BJ (cell line): Measurements from ENCODE around the gene TNFRSF9. TPM values are rescaled to one million over a fixed set of nuclear protein-coding genes. Genes with fewer than 3 reads are reported as not detected.

Experiments
- CTCF ChIA-PET: fragments of 350-600 bp; formaldehyde crosslinking; extraction: SDS; loops from one replicate; lab custom pipeline; 2021; ENCODE audit warnings: antibody characterized with exemption, inconsistent platforms; lab: Yijun Ruan, JAX
- POLR2A ChIA-PET: fragments of 300-600 bp; sonication (Branson Sonifier 250); formaldehyde crosslinking; extraction: SDS; loops from one replicate; lab custom pipeline; 2021; ENCODE audit warnings: antibody characterized with exemption; lab: Charles Lee
- DNase-seq: peaks from one replicate; pipeline ENCODE4 v3.0.0-alpha.2; 2011; ENCODE audit warnings: low read depth
- H3K27me3 ChIP-seq: 2 replicates; pipeline ENCODE4 v1.6.0; 2011; ENCODE audit warnings: low read length; ENCODE audit not compliant: control insufficient read depth, insufficient read depth
- H3K36me3 ChIP-seq: 2 replicates; pipeline ENCODE4 v1.5.1; 2011; ENCODE audit warnings: low read length; ENCODE audit not compliant: control insufficient read depth, insufficient read depth
- H3K4me3 ChIP-seq: 2 replicates; pipeline ENCODE4 v1.5.1; 2011; ENCODE audit warnings: low read depth, mild to moderate bottlenecking, control low read depth, low read length
- polyA plus RNA-seq: library from polyadenylated mRNA; depleted of rRNA; stranded (reverse); fragments of >200 nt; gene quantifications from 2 replicates; pipeline ENCODE4 v1.2.3, GENCODE V29; 2011
- TF ChIP-seq, protein P1 (sequence below): IDR thresholded peaks from 2 replicates; pipeline ENCODE4 v1.5.1; 2011; ENCODE audit warnings: low read depth, mild to moderate bottlenecking, control low read depth, inconsistent platforms, low read length, moderate library complexity; ENCODE audit not compliant: insufficient read depth

The TNFRSF9 gene
- polyA plus RNA-seq, 1 experiment = not detected

DNA sequence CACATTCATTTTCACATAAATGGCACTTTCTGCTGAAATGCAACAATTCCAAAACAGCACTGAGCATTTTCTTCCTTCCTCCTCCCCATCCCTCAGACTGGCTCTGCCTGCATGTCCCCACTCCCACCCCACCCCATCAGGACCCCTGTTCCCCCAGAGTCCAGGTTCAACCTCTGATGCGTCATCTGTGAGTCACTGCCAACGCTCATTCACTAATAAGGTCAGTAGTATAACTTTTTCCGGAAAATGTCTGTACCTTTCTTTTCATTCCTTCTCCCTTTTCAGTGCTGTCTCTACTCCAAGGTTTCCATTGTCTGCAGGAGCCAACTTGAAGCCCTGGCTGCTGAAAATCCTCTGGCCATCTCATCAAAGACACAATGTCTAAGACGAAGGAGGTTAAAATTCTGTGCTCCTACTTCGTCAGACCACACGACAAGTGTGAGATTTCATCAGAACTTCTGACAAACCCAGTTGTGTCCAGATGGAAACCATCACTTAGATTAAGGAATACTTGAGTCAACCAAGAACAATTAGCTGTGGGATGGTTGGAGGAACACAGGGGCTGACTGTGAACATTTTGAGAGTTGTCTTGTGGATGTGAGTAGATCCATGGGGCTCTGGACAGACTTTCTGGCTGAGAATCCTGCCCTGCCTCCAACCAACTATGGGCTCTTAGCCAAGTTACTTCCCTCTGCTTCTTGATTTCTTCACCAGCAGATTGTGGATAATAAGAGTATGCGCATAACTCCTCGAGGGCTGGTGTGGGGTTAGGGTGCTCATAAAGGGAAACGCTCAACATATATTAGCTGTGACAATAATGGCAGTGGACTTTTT, 52.2 kb downstream of the TNFRSF9 start:
- no peak overlapping the region for H3K4me3 ChIP-seq
- CTCF ChIA-PET = interaction anchor here (1.4 kb wide), 1 partner anchor 15 kb away, joined by 3 read pairs; no protein-coding TSS in a partner anchor
- no peaks in the 10 kb centered on the region; the same call in 1 of the 2 replicates for H3K27me3 ChIP-seq
- TF ChIP-seq, protein P1, sequence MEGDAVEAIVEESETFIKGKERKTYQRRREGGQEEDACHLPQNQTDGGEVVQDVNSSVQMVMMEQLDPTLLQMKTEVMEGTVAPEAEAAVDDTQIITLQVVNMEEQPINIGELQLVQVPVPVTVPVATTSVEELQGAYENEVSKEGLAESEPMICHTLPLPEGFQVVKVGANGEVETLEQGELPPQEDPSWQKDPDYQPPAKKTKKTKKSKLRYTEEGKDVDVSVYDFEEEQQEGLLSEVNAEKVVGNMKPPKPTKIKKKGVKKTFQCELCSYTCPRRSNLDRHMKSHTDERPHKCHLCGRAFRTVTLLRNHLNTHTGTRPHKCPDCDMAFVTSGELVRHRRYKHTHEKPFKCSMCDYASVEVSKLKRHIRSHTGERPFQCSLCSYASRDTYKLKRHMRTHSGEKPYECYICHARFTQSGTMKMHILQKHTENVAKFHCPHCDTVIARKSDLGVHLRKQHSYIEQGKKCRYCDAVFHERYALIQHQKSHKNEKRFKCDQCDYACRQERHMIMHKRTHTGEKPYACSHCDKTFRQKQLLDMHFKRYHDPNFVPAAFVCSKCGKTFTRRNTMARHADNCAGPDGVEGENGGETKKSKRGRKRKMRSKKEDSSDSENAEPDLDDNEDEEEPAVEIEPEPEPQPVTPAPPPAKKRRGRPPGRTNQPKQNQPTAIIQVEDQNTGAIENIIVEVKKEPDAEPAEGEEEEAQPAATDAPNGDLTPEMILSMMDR = no peak
- no peak for DNase-seq
- POLR2A ChIA-PET = no interaction called here
- H3K36me3 ChIP-seq = no peaks in the 10 kb centered on the region

DNA sequence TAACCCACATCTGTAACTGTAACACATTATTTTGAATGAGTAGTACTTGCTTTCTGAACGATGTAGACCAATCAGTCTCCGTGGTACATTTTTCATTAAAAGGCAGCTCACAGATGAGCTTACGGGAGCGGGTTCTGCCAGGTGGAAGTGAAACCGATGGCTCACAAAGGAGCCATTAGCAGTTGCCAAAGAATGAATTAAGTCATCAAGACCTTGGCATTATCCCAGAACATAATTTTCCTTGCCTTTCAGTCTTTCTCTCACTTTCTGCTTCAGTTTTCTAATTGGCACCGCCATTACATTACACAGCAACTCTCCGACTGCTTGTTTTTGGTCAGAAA, 54.3 kb downstream of the TNFRSF9 start:
- no peak overlapping the region for H3K4me3 ChIP-seq
- no peaks in the 10 kb centered on the region; the same call in 1 of the 2 replicates for H3K27me3 ChIP-seq
- ChIA-PET CTCF (no interaction called here), POLR2A (no interaction called here)
- TF ChIP-seq, protein P1 = no peak
- no peak for DNase-seq
- no peaks in the 10 kb centered on the region for H3K36me3 ChIP-seq

DNA sequence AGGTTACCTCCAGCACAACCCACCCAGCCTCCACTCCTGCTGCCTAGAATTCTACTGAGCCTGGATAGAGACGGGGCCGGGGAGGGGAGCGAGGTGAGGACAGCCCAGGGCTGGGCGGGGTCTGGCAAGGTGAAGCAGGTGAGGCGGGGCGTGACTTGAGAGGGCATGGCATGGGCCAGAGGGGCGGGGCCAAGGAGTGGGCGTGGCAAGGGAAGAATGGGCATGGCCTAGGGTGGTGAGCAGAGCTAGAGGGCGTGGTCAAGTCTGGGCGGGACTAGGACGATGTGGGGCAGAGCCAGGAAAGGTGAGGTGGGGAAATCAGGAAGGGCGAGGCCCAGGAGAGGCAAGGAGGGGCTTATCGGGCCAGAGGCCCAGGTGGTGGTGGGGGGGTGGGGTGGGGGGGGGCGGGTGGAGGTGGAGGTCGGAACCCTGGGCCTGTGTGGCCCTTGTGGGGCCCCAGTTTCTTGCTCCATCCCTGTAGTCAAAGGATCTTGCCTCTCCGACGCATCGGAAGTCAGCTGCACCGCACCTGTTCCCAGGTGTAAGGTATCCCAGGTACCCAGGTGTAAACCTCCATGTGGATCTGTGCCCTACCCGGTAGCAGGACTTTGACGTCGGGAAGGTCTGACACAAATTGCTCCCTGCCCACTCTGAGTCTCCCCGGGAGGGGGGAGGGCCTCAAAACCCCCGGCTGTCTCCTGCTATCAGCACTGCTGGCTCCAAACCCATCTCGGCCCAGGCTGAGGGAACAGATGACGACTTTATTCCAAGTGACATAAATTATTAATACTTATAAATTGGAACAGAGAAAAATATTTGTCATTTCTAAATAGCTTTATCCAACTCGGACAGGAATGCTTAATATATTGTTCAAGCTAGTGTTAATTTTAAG, 54.9 kb downstream of the TNFRSF9 start:
- Histone ChIP-seq H3K27me3 (no peaks in the 10 kb centered on the region; the same call in 1 of the 2 replicates), H3K36me3 (no peaks in the 10 kb centered on the region), H3K4me3 (no peak overlapping the region)
- TF ChIP-seq, protein P1 = no peak
- CTCF ChIA-PET = no interaction called here
- POLR2A ChIA-PET = no interaction called here
- no peak for DNase-seq

DNA sequence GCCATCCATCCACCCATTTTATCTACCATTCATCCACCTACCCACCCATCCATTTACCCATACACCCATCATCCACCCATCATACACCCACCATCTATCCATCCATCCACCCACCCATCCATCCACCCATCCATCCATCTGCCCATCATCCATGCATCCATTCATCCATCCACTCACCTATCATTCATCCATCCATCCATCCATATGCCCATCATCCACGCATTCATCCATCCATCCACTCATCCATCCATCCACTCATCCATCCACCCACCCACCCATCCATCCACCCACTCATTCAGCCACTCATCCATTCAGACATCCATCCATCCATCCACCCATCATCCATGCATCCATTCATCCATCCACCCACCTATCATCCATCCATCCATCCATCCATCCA, 55.9 kb downstream of the TNFRSF9 start:
- H3K4me3 ChIP-seq = no peak overlapping the region
- DNase-seq = no peak
- H3K27me3 ChIP-seq = no peaks in the 10 kb centered on the region; the same call in 1 of the 2 replicates
- ChIA-PET CTCF (no interaction called here), POLR2A (no interaction called here)
- TF ChIP-seq, protein P1 = no peak
- H3K36me3 ChIP-seq = no peaks in the 10 kb centered on the region

DNA sequence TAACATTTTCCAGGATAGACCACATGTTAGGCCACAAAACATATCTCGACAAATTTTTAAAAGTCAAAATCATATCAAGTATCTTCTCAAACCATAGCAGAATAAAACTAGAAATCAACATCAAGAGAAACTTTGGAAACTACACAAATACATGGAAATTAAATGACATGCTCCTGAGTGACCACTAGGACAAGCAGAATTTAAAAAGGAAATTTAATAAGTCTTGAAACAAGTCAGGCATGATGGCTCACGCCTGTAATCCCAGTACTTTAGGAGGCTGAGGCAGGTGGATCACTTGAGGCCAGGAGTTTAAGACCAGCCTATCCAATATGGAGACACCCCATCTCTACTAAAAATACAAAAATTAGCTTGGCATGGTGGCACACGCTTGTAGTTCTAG, 61.4 kb downstream of the TNFRSF9 start:
- H3K27me3 ChIP-seq = no peaks in the 10 kb centered on the region
- CTCF ChIA-PET = no interaction called here
- TF ChIP-seq, protein P1 = no peak
- H3K36me3 ChIP-seq = no peaks in the 10 kb centered on the region
- no peak for DNase-seq
- POLR2A ChIA-PET = no interaction called here
- H3K4me3 ChIP-seq = no peak overlapping the region
